Head of caudate nucleus (tissue), 42 donors: ENCODE data around the gene SPACA9.

Source experiments
- DNase-seq, 42 donors: peaks; one replicate each; pipeline versions ENCODE4 v3.0.0 to v3.0.0-alpha.2; 2020 to 2021; ENCODE audit warnings: mixed read lengths in 7 of 42
- intact Hi-C: fragments of 100-400 bp; cut with DNase I; formaldehyde crosslinking; loops from one replicate; pipeline ENCODE4 v1.15.0; 2022

SPACA9 gene

DNA sequence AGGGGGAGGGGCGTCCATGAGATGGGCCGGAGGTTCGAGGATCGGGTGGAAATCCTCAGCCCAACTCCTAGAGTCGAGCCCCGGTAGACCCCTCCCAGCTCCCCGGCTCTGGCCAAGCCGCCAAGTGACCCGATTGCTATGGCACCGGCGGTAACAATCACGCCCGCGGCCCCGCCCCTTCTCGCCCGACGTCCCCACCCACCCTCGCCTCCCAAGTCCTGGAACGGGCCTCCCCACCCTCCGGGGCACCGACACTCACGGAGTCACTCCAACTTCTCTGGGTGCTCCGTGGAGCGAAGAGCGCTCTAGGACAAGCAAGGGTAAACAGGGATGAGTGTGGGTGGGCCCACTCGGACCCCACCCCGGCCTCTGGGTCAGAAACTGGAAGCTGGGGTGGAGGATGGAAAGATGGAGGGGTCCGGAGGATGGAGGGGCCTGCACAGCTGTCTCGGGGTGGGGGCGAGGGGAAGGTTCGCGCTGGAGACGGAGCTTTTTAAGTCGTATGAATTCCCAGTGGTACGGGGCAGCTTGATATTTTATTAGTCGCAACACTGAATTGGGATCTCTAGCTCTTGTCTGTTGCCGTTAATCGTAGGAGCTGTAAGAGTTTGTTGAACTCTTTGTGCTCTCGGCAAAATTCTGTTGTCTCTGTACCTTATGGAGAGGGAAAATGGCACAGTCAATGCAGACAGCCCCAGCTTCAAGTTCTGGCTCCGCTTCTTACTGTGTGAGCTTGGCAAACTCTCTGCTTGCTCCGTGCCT is at the start of gene SPACA9:
Gene SPACA9 (plus strand): TSS at position 204 of the 762 bp plus-strand sequence. CDS start 5,050 bp downstream, outside the sequence.
- DNase-seq = peak in 41 of 42 donors; percentile 35 to 83 (median 63)
- intact Hi-C loops = loop anchor here (10.0 kb wide), 1 partner anchor 514 kb away; no protein-coding TSS in a partner anchor

DNA sequence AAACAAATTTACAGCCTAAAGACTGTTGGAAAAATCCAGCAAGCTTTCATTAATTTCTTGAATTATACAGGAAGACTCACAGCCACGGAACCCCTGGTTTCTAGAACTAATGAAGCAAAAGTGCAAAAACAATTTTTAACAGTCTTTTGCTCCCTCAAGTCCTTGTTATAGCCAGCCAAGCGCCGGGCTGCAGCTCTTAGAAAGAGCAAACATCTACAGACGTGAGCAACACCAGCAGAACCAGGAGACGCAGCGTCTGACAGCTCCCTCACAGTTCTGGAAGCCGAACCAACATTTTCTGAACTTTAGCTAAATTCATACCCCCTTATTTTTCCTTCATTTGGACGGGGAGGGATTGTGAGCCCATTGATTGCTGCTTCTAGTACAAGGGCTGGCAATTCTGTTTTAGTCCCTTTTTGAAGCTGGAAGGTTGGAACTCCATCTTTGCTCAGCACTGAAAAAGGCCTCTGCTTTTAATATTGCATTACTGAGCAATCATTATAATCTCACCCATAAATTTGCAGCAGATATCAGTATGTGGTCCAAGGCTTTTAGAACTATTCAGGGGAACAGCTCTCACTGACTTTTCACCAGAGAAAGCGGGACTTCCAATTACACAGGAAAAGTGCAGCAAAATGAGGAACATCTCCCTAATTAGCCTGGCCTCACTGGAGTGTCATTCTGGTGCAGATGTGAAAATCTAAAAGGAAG is 46.4 kb upstream of the SPACA9 start:
- intact Hi-C loops = no loop called here
- no peak for DNase-seq

DNA sequence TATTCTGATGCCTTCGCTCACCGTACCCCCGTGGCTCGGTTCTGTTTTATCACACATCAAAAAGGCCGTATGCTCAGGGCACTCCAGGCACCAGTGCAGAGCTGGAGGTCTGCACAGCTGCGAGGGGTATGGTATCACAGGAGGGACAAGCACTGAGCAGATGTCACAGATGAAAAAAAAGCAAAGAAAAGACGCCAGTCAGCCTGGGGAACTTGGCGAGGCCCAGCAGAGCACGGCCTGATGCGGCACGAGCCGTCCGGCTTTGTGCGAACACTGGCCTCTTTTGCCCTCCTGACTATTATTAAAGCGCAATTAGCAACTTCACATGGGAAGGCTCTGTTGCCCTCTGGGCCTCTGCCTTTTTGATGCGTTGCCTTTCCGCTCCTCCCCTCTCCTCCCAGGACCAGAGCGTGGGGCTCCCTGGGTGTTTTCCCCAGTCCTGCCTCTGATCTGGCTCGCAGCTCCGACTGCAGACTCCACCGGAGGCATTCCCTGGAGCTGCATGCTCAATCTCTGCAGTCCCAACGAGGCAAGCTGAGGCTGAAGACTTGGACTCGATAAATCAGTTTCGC is 45.1 kb upstream of the SPACA9 start:
- intact Hi-C loops = no loop called here

DNA sequence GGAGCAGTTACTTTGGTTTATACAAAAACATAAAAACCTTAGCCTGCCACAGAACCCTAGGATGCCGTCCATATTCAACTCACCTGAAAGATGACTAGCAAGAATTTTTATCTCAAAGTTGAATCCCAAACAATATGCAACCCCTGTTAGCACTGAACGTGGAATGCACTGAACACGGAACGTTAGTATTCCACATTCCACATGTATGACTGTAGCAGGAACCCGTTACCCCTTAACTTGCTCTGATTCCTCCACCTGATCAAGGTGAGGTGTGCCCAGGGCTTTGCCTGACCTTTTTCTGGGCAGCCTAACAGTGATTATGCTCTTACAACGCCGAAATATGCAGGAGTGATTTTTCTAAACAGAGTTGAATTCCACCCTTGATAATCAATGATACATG is 44.4 kb upstream of the SPACA9 start:
- intact Hi-C loops = no loop called here
- no peak for DNase-seq

More for the DNA sequence above, 45.1 kb upstream of the SPACA9 start:
- peak in 4 of 42 donors; percentile 6 to 43 (median 19) for DNase-seq

DNA sequence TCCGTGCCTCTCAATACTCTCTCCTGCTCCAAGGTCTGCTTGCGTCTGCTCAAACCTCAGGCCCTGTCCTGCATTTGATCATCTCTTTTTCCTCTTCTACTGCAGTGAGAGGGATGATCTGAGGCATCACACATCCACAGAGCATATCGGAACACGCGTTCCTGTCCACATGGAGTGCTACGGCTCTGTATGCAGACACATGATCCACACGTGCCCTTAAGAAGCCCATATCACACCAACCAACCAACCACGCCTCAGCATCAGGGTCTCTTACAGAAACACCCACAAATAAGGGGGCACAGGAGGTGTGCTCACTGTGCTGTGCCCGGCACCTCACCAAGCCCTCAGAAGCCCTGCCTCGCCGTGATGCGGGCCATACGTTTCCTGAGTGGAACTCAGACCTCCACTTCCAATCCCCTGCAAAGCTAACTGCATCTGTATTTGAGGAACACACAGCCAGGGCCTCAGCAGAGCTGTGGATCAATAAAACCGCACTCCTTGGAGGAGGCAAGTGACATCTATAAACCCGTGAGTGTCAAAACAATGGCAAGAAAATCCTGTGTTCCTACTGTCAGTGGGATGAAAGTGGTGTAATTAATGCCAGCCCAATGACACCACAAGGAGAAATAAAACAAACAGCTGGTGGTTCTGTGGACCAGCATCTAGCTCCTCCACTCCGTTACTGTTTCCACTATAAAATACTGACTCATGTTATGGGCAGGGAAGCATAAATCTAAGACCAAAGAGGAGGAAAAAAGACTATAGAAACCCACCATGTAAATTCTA is 41.0 kb upstream of the SPACA9 start:
- DNase-seq = no peak
- intact Hi-C loops = no loop called here

GRCh38 chr9:132838291-132838690 is 40.4 kb upstream of the SPACA9 start:
- no peak for DNase-seq
- intact Hi-C loops = no loop called here

- intact Hi-C loops = no loop called here
- DNase-seq = no peak
These were observed 37.7 kb upstream of the SPACA9 start for GRCh38 chr9:132840980-132841379.

GRCh38 chr9:132842124-132843044 is 36.3 kb upstream of the SPACA9 start:
- intact Hi-C loops = no loop called here
- no peak for DNase-seq

DNA sequence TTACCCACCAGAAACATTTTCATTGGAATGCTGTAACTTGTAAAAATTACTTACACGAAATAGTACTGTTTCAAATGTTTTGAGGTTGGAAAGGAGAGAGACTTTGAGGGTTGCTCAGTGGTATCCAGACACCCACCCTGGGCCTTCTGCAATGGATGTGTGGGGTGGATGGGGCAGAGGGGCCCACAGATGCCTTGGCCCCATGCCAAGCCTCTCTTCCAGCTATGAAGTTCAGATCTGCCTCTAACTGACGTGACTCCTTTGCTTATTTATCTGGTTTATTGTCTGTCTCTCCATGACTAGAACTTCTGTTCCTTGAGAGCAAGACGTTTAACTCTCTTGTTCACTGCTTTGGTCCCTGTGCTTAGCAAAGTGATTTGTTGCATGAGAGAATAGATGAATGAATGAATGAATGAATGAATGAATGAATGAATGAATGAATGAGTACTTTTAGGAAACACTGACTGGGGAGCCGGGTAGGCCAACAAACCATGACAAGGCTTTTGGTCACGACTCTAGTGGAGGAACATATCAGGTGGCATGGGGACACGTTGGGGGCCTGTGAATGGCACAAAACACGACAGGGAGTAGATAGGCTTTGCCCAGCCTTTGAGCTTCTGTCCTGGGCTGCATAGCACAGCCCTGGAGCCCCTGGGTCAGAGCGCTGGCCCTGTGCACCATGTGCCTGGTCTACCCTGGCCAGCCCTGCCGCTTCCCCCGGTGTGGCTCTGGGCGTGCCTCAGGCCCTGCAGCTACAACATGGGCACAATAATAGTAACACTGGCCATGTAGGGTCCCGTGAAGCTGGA is 32.4 kb upstream of the SPACA9 start:
- no peak for DNase-seq
- intact Hi-C loops = no loop called here

- intact Hi-C loops = no loop called here
These were observed 31.7 kb upstream of the SPACA9 start for GRCh38 chr9:132846918-132847515.

DNA sequence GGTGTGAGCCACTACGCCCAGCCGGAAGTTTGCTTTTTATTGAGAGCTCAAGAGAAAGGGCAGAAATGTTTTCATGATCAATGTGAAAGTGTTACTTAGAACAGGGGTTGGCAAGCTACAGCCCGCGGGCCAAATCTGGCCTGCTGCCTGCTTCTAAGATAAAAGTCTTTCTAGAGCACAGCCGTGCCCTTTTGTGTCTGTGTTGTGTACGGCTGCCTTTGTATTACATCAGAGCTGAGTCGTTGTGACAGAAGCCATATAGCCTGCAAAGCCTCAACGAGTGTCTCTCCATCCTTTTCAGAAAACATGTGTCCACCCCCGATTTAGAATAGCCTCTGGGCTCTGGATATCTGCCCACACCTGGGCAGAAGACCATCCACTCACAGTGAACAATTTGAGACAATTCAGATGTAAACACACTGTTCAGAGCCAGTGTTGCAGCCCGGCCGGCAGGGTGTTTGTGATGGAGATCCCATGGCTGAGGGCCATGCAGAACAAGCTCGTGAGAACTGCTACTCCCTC is 29.5 kb upstream of the SPACA9 start:
- intact Hi-C loops = no loop called here
- peak in 18 of 42 donors; percentile 7 to 61 (median 19) for DNase-seq

More at GRCh38 chr9:132846918-132847515, 31.7 kb upstream of the SPACA9 start:
- DNase-seq = no peak

DNA sequence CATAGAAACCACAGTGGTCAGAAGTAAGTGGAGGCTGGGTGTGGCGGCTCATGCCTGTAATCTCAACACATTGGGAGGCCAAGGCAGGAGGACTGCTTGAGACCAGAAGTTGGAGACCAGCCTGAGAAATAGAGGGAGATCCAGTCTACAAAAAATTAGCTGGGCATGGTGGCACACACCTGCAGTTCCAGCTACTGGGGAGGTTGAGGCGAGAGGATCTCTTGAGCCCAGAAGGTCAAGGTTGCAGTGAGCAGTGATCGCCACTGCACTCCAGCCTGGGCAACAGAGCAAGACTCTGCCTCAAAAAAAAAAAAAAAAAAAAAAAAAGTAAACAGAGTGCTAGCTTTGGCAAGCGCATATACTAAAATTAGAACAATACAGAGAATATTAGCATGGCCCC is 25.2 kb upstream of the SPACA9 start:
- no peak for DNase-seq
- intact Hi-C loops = no loop called here

GRCh38 chr9:132854832-132855231 is 23.9 kb upstream of the SPACA9 start:
- intact Hi-C loops = no loop called here
- no peak for DNase-seq

GRCh38 chr9:132855904-132856303 is 22.8 kb upstream of the SPACA9 start:
- DNase-seq = no peak
- intact Hi-C loops = no loop called here

GRCh38 chr9:132857031-132857430 is 21.7 kb upstream of the SPACA9 start:
- intact Hi-C loops = no loop called here
- DNase-seq = peak in 7 of 42 donors; percentile 11 to 63 (median 29)

DNA sequence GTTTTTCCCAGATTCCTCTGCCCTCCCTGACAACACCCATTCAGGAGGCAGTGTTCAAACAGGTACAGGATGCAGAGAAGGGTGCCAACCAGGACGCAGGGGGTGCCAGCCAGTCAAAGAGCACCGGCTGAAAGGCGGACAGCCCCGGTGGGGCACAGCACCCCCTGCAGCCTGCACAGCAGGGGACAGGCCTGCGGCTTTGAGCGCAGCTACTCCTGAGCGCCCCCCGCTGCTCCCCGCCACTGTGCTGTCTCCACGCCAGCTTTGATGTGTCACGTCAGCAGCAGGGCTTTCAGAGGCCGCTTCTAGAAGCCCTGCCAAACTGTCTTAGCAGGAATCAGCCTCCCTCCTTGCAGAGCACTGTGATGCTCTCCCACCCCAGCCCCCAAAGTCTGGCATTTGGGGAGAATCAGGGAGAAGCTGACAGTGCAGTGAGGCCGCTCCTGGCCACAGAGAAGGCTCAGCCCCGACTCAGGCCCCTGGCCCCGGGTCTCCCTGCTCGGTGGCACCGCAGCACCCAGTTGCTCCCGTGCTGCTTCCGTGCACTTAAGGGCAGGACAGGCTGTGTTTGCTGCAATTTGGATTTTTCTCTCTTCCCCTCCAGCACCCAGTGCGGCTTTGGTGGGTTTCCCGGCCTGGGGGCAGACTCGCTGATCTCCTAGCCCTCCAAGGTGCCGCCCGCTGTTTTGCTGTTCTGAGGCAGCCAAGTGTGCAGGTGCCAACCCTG is 20.9 kb upstream of the SPACA9 start:
- no peak for DNase-seq
- intact Hi-C loops = no loop called here
